Activated naive CD4-positive, alpha-beta T cell treated with anti-CD3 and anti-CD28 coated beads, Interleukin-2, amount 50 U/mL, for 24 hours (primary cell): ENCODE measurements around the gene TPSB2.

Source experiments
- H3K27ac Mint-ChIP-seq: one replicate; pipeline ENCODE4 v1.8.0; 2021; ENCODE audit warnings: mild to moderate bottlenecking, mixed read lengths
- H3K27me3 Mint-ChIP-seq: one replicate; pipeline ENCODE4 v1.8.0; 2021; ENCODE audit warnings: mixed read lengths
- H3K36me3 Mint-ChIP-seq: one replicate; pipeline ENCODE4 v1.8.0; 2021; ENCODE audit warnings: mixed read lengths
- H3K4me1 Mint-ChIP-seq: one replicate; pipeline ENCODE4 v1.8.0; 2021; ENCODE audit warnings: mixed read lengths
- H3K4me3 Mint-ChIP-seq: one replicate; pipeline ENCODE4 v1.8.0; 2021; ENCODE audit warnings: mild to moderate bottlenecking, mixed read lengths
- H3K9me3 Mint-ChIP-seq: one replicate; pipeline ENCODE4 v1.8.0; 2021; ENCODE audit warnings: mixed read lengths

Gene TPSB2

DNA sequence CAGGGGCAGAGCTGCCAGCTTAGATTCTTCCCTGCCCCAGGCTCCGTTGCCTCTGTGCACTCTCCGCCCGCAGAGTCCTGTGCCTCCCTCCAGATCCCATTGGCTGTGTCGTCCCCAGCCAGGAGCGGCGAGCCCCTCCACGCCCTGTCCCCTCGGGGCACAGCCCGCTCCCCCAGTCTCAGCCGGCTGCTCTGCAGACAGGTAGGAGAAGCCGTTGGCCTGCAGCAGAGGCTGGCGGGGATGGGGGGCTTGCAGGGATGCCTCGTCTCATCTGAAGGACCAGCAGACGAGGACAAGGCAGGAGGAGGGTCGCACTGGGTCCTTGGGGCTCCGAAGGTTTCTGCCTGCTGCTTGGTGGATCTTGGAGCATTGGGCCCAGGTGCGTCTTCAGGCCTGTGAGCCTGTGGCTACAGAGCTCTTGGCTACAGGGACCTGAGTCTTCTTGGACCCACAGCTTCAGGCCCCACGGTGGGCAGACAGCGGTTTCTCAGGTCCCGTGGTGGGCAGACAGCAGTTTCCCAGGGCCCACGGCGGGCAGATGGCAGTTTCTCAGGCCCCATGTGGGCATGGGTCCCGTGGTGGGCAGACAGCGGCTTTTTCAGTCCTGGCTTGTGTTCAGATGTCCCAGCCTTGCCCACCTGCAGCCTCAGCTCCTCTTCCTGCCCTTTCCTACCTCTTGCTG lies 10.9 kb downstream of the TPSB2 start:
- no peaks in the 10 kb centered on the region for H3K4me1 Mint-ChIP-seq
- H3K9me3 Mint-ChIP-seq, result no peaks in the 10 kb centered on the region
- H3K27me3 Mint-ChIP-seq, result no peaks in the 10 kb centered on the region
- H3K36me3 Mint-ChIP-seq, result no peaks in the 10 kb centered on the region
- H3K4me3 Mint-ChIP-seq, result no peak overlapping the region
- no peak overlapping the region for H3K27ac Mint-ChIP-seq

DNA sequence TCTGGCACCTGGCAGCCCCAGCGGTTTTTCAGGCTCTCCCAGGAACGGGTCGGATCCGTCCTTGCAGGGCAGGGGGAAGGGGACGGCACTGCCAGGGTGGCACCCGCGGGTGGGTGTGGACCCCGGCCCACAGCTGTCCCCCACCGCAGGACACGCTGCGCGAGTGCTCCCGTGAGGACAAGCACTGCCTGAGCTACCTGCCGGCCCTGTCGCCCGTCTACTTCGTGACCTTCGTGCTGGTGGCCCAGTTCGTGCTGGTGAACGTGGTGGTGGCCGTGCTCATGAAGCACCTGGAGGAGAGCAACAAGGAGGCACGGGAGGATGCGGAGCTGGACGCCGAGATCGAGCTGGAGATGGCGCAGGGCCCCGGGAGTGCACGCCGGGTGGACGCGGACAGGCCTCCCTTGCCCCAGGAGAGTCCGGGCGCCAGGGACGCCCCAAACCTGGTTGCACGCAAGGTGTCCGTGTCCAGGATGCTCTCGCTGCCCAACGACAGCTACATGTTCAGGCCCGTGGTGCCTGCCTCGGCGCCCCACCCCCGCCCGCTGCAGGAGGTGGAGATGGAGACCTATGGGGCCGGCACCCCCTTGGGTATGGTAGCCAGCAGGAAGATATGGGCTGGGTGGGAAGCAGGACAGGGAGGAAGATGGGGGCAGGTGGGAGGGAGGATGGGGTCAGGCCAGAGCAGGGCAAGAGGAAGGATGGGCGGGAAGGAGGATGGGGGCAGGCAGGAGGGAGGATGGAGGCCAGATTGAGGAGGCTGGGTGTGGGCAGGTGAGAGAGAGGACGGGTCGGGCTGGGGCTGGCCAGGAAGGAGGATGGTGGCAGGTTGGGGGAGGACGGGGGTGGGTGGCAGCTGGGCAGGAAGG lies 11.7 kb downstream of the TPSB2 start:
- no peak overlapping the region for H3K27ac Mint-ChIP-seq
- H3K4me3 Mint-ChIP-seq, result no peak overlapping the region
- H3K9me3 Mint-ChIP-seq, result no peaks in the 10 kb centered on the region
- no peaks in the 10 kb centered on the region for H3K36me3 Mint-ChIP-seq
- H3K27me3 Mint-ChIP-seq, result no peaks in the 10 kb centered on the region
- no peaks in the 10 kb centered on the region for H3K4me1 Mint-ChIP-seq

DNA sequence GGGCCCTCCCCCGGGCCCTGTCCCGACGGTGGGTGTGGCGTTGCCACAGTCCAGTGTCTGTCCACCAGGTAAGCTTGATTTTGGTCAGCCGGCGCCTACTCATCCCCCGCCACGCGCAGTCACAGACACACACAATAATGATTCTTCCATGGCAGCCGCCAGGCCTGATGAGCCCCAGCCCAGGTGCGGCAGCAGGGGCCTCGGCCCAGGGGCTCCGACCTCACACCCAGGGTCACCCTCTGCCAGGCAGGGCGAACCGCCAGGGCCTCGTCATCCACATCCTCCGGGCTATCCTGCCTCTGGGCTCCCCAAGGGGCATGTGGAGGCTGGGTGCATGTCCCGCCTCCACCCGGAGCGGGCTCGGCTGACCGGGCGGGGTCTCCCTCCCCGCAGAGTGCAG lies 12.5 kb downstream of the TPSB2 start:
- Mint-ChIP-seq H3K4me3 (no peak overlapping the region), H3K27me3 (no peaks in the 10 kb centered on the region), H3K9me3 (no peaks in the 10 kb centered on the region), H3K4me1 (no peaks in the 10 kb centered on the region), H3K27ac (no peak overlapping the region), H3K36me3 (no peaks in the 10 kb centered on the region)

DNA sequence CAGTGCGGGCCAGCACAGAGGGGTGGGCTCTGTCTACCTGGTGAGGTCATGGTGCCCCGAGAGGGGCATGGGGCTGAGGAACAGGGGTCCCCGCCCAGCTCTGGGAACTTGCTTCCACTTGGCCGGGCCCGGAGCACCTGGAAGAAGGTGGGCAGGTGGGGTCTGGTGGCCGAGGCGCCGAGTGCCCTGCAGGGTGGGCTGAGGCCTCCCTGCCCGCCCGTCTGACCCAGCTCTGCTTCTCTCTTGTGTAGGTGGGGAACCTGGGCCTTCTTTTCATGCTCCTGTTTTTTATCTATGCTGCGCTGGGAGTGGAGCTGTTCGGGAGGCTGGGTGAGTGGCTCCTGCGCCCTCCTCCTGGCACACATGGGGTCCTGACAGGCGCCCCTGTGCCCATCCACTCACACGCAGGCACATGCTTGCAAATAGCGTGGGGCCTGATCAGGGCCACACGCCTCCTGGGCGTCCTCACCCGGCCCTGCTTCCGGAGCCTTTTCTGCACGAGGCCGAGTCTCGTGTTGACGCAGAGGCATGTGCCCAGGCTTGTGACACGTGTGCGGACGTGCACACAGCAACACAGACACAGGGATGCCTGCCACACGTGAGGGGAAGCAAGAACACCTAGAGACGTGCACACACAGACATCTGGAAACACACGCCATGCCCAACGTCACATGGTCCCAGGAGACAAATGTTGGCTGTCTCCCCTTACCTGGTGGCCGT lies 13.1 kb downstream of the TPSB2 start:
- no peaks in the 10 kb centered on the region for H3K36me3 Mint-ChIP-seq
- H3K27ac Mint-ChIP-seq, result no peak overlapping the region
- no peaks in the 10 kb centered on the region for H3K9me3 Mint-ChIP-seq
- no peak overlapping the region for H3K4me3 Mint-ChIP-seq
- H3K27me3 Mint-ChIP-seq, result no peaks in the 10 kb centered on the region
- no peaks in the 10 kb centered on the region for H3K4me1 Mint-ChIP-seq

DNA sequence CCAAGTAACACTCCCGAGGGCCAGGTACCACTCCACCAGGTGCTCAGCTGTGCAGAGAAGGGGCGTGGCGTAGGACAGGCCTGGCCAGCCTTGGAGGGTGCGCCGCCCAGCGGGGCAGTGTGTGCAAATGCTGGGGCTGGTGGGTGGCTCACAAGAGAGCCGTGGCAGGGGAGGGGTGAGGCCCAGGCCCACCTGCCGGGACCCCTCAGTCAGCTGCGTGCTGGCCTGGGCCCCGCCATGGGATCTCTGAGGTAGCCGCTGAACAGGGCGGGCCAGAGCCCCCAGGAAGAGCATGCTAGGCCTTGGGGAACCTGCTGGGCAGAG lies 13.7 kb downstream of the TPSB2 start:
- H3K4me1 Mint-ChIP-seq, result no peaks in the 10 kb centered on the region
- no peak overlapping the region for H3K4me3 Mint-ChIP-seq
- H3K9me3 Mint-ChIP-seq, result no peaks in the 10 kb centered on the region
- H3K27me3 Mint-ChIP-seq, result no peaks in the 10 kb centered on the region
- no peaks in the 10 kb centered on the region for H3K36me3 Mint-ChIP-seq
- H3K27ac Mint-ChIP-seq, result no peak overlapping the region

DNA sequence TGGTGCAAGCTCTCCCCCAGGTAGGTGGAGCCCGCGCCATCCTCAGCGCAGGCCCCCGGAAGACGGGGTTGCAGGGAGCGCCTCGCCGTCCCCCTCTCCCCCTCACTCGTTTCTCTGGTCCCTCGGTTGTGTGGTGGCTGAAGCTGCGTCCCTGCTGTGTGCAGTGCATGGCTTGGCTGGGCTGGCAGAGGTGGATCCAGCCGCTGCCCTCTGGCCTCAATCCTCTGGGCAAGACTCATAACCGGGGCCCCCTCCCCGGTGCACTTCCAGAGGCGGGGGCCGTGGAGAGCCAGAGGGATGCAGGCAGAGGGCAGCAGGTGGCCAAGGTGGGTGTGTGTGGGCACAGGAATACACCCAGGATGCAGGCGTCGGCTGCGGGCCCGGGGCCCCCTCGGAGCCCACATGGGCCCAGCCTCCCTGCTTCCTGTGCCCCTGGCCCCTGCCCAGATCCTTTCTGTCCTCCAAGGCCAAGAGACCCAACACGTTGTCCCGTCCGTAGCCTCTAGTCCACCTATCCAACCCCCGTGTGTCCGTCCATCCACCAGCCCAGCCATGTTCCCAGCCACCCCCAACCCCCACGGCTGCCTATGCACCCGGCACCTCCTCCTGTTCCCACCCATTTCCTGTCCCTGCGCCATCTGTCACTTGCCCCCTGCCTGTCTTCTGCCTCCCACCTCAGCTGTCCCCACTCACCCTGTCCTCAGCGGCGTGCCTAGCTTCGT lies 14.2 kb downstream of the TPSB2 start:
- no peaks in the 10 kb centered on the region for H3K9me3 Mint-ChIP-seq
- no peaks in the 10 kb centered on the region for H3K36me3 Mint-ChIP-seq
- H3K27me3 Mint-ChIP-seq, result no peaks in the 10 kb centered on the region
- no peak overlapping the region for H3K27ac Mint-ChIP-seq
- H3K4me1 Mint-ChIP-seq, result no peaks in the 10 kb centered on the region
- H3K4me3 Mint-ChIP-seq, result no peak overlapping the region

DNA sequence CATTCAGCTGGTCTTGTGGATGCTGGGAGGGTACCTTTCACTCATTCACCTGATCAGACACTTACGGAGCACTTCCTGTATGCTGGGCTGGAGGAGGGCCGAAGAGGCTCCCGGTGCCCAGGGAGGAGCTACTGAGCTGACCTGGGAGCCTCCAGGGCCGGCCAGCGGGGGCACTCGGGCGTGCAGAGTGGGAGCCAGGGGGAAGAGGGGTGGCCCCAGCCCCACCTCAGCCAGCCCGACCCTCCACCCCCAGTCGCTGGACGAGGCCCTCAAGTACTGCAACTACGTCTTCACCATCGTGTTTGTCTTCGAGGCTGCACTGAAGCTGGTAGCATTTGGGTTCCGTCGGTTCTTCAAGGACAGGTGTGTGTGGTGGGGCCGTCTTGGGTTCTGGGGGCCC lies 15.3 kb downstream of the TPSB2 start:
- Mint-ChIP-seq H3K4me1 (no peaks in the 10 kb centered on the region), H3K36me3 (no peaks in the 10 kb centered on the region), H3K4me3 (no peak overlapping the region), H3K9me3 (no peaks in the 10 kb centered on the region), H3K27me3 (no peaks in the 10 kb centered on the region), H3K27ac (no peak overlapping the region)

DNA sequence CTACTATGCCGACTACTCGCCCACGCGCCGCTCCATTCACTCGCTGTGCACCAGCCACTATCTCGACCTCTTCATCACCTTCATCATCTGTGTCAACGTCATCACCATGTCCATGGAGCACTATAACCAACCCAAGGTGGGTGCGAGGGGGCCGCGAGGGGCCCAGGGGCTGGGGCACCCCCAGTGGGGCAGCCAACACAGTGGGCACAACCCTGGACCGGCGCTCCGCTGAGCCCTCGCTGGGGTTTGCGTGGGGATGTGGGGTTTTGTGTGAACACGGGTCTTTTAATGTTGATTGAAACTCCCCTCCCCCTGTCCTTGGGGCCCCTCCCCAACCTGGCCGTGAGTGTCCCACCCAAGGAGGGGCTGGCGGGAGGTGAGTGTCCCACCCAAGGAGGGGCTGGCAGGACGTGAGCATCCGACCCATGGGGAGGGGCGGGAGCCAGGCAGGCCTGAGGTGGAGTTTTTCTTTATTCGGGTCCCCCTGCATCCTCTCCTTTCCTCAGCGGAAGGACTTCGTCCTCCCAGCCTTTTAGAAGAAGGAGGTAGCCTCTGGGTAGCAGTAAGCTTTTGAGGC lies 16.1 kb downstream of the TPSB2 start:
- no peak overlapping the region for H3K4me3 Mint-ChIP-seq
- no peaks in the 10 kb centered on the region for H3K9me3 Mint-ChIP-seq
- no peak overlapping the region for H3K27ac Mint-ChIP-seq
- no peaks in the 10 kb centered on the region for H3K4me1 Mint-ChIP-seq
- H3K27me3 Mint-ChIP-seq, result no peaks in the 10 kb centered on the region
- H3K36me3 Mint-ChIP-seq, result no peaks in the 10 kb centered on the region

DNA sequence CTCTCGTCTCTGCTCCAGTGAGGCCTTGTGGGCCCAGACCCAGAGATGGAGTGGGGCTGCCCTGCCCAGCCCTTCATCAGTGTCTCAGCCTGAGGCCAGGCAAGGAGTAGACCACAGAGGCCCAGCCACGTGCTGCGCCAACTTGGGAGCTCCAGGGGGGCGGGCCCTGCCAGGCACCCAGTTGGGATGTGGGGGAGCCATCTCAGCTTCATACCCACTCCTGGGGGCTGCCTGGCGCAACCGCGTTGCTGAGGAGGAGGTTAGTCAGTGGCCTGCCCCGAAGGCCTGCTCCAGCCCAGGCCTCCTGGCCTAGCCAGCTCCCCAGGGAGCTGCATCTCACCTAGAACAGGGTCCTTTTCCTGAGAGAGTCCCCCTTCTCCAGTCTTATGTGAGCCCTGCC lies 16.8 kb downstream of the TPSB2 start:
- Mint-ChIP-seq H3K27me3 (no peaks in the 10 kb centered on the region), H3K36me3 (no peaks in the 10 kb centered on the region), H3K4me1 (no peaks in the 10 kb centered on the region), H3K27ac (no peak overlapping the region), H3K4me3 (no peak overlapping the region), H3K9me3 (no peaks in the 10 kb centered on the region)

DNA sequence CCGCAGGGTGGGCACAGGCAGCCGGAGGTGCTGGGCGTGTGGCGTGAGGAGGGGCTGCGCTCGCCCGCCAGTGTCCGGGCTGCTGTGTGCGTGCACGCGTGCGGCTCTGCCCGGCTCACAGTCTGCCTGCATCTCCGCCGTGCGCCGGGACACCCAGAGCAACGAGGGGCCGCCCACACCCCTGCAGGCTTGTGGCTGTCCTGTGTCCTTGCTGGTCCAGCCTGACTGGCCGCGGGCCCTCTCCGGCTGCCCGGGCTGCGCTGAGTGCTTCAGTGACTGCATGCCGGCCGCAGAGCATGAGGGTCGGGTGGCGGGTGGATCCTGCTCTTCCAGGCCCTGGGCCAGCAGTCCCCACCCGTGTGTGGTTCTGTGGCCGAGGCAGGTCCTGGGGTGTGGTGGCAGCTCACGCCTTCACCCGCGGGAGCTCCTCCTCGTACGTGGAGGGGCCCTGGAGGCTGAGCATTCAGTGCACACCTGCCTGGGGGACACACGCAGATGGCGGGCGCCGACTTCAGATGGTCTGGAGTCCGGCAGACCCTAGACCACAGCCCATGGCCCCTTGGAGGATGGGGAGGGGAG lies 17.3 kb downstream of the TPSB2 start:
- no peaks in the 10 kb centered on the region for H3K36me3 Mint-ChIP-seq
- H3K4me3 Mint-ChIP-seq, result no peak overlapping the region
- no peaks in the 10 kb centered on the region for H3K4me1 Mint-ChIP-seq
- H3K27me3 Mint-ChIP-seq, result no peaks in the 10 kb centered on the region
- no peaks in the 10 kb centered on the region for H3K9me3 Mint-ChIP-seq
- H3K27ac Mint-ChIP-seq, result no peak overlapping the region

DNA sequence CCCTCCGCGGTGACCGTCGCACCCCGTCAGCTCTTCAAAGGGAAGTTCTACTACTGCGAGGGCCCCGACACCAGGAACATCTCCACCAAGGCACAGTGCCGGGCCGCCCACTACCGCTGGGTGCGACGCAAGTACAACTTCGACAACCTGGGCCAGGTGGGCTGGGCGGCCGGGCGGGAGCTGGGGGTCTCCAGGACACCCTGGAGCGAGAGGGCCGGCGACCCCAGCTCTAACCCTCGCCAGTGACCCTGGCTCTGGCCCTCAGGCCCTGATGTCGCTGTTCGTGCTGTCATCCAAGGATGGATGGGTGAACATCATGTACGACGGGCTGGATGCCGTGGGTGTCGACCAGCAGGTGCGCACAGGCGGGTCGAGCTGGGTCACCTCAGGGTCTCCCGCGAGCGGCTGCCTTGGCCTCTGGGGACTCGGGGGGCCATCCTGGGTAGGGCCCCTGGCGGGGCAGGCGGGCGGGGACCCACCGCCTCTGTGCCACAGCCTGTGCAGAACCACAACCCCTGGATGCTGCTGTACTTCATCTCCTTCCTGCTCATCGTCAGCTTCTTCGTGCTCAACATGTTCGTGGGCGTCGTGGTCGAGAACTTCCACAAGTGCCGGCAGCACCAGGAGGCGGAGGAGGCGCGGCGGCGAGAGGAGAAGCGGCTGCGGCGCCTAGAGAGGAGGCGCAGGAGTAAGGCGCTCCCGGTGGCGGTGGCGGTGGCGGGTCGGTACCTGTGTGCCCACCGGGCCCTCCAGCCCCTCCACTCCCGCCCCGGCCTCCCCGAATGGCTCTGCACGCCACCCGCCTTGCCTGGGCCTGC lies 18.3 kb downstream of the TPSB2 start:
- no peaks in the 10 kb centered on the region for H3K36me3 Mint-ChIP-seq

DNA sequence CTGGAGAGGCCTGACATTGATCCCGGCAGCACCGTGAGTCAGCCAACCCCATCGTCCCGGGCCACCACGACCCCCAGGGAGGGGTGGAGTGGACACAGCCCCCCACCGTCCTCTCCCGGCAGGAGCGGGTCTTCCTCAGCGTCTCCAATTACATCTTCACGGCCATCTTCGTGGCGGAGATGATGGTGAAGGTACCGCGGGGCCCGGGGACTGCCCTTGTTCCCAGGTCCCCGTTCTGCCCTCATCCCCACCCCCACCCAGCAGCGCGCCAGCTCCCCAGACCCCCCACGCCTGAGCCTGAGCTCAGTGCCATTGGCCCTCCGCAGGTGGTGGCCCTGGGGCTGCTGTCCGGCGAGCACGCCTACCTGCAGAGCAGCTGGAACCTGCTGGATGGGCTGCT lies 19.5 kb downstream of the TPSB2 start:
- Mint-ChIP-seq H3K27ac (no peak overlapping the region), H3K4me1 (no peaks in the 10 kb centered on the region), H3K36me3 (no peaks in the 10 kb centered on the region), H3K9me3 (no peaks in the 10 kb centered on the region), H3K27me3 (no peaks in the 10 kb centered on the region), H3K4me3 (no peak overlapping the region)

More for the DNA sequence above, 18.3 kb downstream of the TPSB2 start:
- Mint-ChIP-seq H3K27ac (no peak overlapping the region), H3K9me3 (no peaks in the 10 kb centered on the region), H3K4me1 (no peaks in the 10 kb centered on the region), H3K27me3 (no peaks in the 10 kb centered on the region), H3K4me3 (no peak overlapping the region)

DNA sequence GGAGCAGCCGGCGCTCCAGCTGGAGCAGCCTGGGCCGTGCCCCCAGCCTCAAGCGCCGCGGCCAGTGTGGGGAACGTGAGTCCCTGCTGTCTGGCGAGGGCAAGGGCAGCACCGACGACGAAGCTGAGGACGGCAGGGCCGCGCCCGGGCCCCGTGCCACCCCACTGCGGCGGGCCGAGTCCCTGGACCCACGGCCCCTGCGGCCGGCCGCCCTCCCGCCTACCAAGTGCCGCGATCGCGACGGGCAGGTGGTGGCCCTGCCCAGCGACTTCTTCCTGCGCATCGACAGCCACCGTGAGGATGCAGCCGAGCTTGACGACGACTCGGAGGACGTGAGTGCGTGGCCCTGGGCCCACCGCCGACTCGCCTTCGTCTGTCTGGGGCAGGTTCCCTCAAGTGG lies 20.9 kb downstream of the TPSB2 start:
- Mint-ChIP-seq H3K9me3 (no peaks in the 10 kb centered on the region), H3K27ac (no peak overlapping the region), H3K27me3 (no peaks in the 10 kb centered on the region), H3K36me3 (no peaks in the 10 kb centered on the region), H3K4me3 (no peak overlapping the region), H3K4me1 (no peaks in the 10 kb centered on the region)

DNA sequence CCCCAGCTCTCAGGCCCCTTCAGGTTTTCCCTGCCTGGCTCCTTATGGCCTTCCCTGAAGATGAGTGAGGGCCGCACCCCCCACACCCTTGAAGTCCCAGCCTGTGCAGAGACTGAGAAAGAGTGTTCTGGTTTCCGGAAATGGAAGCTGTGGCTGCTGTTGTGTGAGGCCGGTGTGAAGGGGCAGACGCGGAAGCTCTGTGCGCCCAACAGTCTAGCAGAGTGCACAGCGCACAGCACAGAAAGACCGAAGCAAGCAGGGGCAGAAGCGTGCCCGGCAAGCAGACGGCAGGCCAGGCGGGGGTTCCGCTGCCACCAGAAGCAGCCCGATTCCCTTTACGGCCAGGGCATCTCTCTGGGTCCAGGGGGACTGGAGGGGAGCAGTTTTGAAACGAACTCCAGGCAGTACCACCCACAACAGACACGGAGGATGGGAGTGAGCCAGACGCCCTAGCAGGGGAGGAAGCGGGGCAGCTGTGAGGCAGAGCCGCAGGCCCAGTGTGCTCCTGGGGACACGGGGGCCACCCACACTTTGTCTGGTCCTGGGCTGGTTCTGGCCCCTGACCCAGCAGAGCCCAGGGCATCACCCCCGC lies 21.6 kb downstream of the TPSB2 start:
- Mint-ChIP-seq H3K4me3 (peak overlapping the region; percentile 60), H3K4me1 (no peaks in the 10 kb centered on the region), H3K9me3 (no peaks in the 10 kb centered on the region), H3K36me3 (no peaks in the 10 kb centered on the region), H3K27ac (peak overlapping the region; percentile 65), H3K27me3 (no peaks in the 10 kb centered on the region)
